ENCODE measurements around the gene SH3PXD2B. TPM values are rescaled to one million over a fixed set of nuclear protein-coding genes. Genes with fewer than 3 reads are reported as not detected.
A peak's percentile ranks its signal among the peaks of the same experiment; 100 is the strongest.

The SH3PXD2B gene
- total and polyA plus RNA-seq, 10 donors: 2.0 to 31.8 (median 9.9) TPM

DNA sequence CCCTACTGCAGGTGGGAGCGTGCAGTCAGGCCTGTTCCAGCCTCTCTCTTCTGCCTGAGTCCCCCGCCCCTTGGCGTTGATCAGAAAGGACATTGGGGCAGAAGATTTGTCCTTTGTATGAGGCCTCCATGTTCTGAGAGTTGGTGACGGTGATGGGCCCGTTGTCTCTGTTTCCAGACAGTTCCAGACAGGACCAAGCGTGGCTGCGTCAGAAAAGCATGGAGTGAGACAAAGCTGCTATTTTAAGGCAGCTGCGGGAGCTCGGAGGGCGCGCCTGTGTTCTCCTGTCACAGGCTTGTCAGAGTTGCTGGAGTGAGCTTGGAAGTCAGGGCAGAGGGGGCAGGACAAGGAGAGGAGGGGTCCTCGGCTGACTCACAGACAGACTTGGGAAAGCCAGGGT lies 32.1 kb upstream of the SH3PXD2B start:
- Histone ChIP-seq H3K27ac (no peak overlapping the region), H3K4me1 (no peaks in the 10 kb centered on the region), H3K9me3 (peaks cover 0 to 9% (median 0%) of the 10 kb centered on the region in 8 donors), H3K4me3 (no peak overlapping the region), H3K27me3 (replicated peaks in 1 of 7) (peaks cover 0 to 23% (median 0%) of the 10 kb centered on the region in 7 donors), H3K36me3 (no peaks in the 10 kb centered on the region)
- no peak for DNase-seq
- 92 to 96% (median 94%) methylated on average over 9 to 12 of the region's 12 CpGs for WGBS, 5 donors
- TF ChIP-seq, protein P1, sequence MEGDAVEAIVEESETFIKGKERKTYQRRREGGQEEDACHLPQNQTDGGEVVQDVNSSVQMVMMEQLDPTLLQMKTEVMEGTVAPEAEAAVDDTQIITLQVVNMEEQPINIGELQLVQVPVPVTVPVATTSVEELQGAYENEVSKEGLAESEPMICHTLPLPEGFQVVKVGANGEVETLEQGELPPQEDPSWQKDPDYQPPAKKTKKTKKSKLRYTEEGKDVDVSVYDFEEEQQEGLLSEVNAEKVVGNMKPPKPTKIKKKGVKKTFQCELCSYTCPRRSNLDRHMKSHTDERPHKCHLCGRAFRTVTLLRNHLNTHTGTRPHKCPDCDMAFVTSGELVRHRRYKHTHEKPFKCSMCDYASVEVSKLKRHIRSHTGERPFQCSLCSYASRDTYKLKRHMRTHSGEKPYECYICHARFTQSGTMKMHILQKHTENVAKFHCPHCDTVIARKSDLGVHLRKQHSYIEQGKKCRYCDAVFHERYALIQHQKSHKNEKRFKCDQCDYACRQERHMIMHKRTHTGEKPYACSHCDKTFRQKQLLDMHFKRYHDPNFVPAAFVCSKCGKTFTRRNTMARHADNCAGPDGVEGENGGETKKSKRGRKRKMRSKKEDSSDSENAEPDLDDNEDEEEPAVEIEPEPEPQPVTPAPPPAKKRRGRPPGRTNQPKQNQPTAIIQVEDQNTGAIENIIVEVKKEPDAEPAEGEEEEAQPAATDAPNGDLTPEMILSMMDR (IDR thresholded peaks at IDR 0.05 in 8 of 11, conservative IDR thresholded peaks at IDR 0.05 in 3 of 11): no peak
- no peak for TF ChIP-seq POLR2A (IDR thresholded peaks at IDR 0.05)
- TF ChIP-seq POLR2AphosphoS5 (IDR thresholded peaks at IDR 0.05): no peak
- intact Hi-C loops (cut with DNase I; ENCODE audit: low total_unique reads): no loop called here

GRCh38 chr5:172485511-172486202 lies 31.3 kb upstream of the SH3PXD2B start:
- intact Hi-C loops (cut with DNase I; ENCODE audit: low total_unique reads): no loop called here
- Histone ChIP-seq H3K4me1 (no peaks in the 10 kb centered on the region), H3K36me3 (no peaks in the 10 kb centered on the region), H3K27ac (no peak overlapping the region), H3K27me3 (replicated peaks in 1 of 7) (peaks cover 0 to 23% (median 0%) of the 10 kb centered on the region in 7 donors), H3K9me3 (peaks cover 0 to 9% (median 0%) of the 10 kb centered on the region in 8 donors), H3K4me3 (no peak overlapping the region)
- TF ChIP-seq POLR2AphosphoS5 (IDR thresholded peaks at IDR 0.05): no peak
- no peak for TF ChIP-seq POLR2A (IDR thresholded peaks at IDR 0.05)
- TF ChIP-seq, protein P1 (IDR thresholded peaks at IDR 0.05 in 8 of 11, conservative IDR thresholded peaks at IDR 0.05 in 3 of 11): no peak
- DNase-seq: peak; percentile 1
- 67 to 89% (median 87%) methylated on average over 3 of the region's 3 CpGs for WGBS, 5 donors

DNA sequence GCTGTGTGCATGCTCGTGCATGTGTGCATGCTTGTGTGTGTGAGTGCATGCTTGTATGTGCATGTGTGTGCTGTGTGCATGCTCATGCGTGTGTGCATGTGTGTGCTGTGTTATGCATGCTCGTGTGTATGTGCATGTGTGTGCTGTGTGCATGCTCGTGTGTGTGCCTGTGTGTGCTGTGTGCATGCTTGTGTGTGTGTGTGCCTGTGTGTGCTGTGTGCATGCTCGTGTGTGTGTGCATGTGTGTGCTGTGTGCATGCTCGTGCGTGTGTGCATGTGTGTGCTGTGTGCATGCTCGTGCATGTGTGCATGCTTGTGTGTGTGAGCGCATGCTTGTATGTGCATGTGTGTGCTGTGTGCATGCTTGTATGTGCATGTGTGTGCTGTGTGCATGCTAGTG lies 30.3 kb upstream of the SH3PXD2B start:
- no peaks in the 10 kb centered on the region for H3K4me1 ChIP-seq
- peaks cover 0 to 17% (median 0%) of the 10 kb centered on the region in 7 donors for H3K27me3 ChIP-seq (replicated peaks in 1 of 7)
- DNase-seq: peak; percentile 10
- H3K9me3 ChIP-seq: peaks cover 0 to 9% (median 0%) of the 10 kb centered on the region in 8 donors
- intact Hi-C loops (cut with DNase I; ENCODE audit: low total_unique reads): no loop called here
- no peaks in the 10 kb centered on the region for H3K36me3 ChIP-seq
- H3K4me3 ChIP-seq: no peak overlapping the region
- TF ChIP-seq, protein P1 (IDR thresholded peaks at IDR 0.05 in 8 of 11, conservative IDR thresholded peaks at IDR 0.05 in 3 of 11): no peak
- no peak for TF ChIP-seq POLR2A (IDR thresholded peaks at IDR 0.05)
- TF ChIP-seq POLR2AphosphoS5 (IDR thresholded peaks at IDR 0.05): no peak
- 73 to 95% (median 87%) methylated on average over 7 to 9 of the region's 9 CpGs for WGBS, 5 donors
- no peak overlapping the region for H3K27ac ChIP-seq

- TF ChIP-seq POLR2A (IDR thresholded peaks at IDR 0.05) (no peak), POLR2AphosphoS5 (IDR thresholded peaks at IDR 0.05) (no peak)
- TF ChIP-seq, protein P1 (IDR thresholded peaks at IDR 0.05 in 8 of 11, conservative IDR thresholded peaks at IDR 0.05 in 3 of 11): no peak
- Histone ChIP-seq H3K4me3 (no peak overlapping the region), H3K4me1 (peaks cover 0 to 4% (median 0%) of the 10 kb centered on the region in 6 donors), H3K36me3 (no peaks in the 10 kb centered on the region), H3K27ac (no peak overlapping the region), H3K9me3 (peaks cover 0 to 9% (median 0%) of the 10 kb centered on the region in 8 donors), H3K27me3 (replicated peaks in 1 of 7) (peaks cover 0 to under 1% (median 0%) of the 10 kb centered on the region in 7 donors)
- peak; percentile 51 for DNase-seq
- WGBS, 5 donors: 87 to 93% (median 91%) methylated on average over 15 of the region's 15 CpGs
- intact Hi-C loops (cut with DNase I; ENCODE audit: low total_unique reads): no loop called here
These were observed 28.1 kb upstream of the SH3PXD2B start for GRCh38 chr5:172482156-172483020.
